ENCODE results near the gene HAUS3.
"Not testable (repeated sequence)": the region's sequence is repeated elsewhere in the genome, so short reads cannot be mapped to it uniquely, and the experiment has no call there.

HAUS3 gene

GRCh38 chr4:2251795-2252529, 10.0 kb upstream of the HAUS3 start:
- DNase-seq (ENCODE audit: low spot score) = no peak

GRCh38 chr4:2251073-2251794, 9.3 kb upstream of the HAUS3 start:
- no peak for DNase-seq (ENCODE audit: low spot score)

GRCh38 chr4:2250357-2251072, 8.6 kb upstream of the HAUS3 start:
- no peak for DNase-seq (ENCODE audit: low spot score)

- DNase-seq (ENCODE audit: low spot score) = no peak
Measured at GRCh38 chr4:2249526-2250356, 7.8 kb upstream of the HAUS3 start.

- DNase-seq (ENCODE audit: low spot score) = no peak
Measured at GRCh38 chr4:2248821-2249261, 6.9 kb upstream of the HAUS3 start.

- DNase-seq (ENCODE audit: low spot score) = no peak
Measured at GRCh38 chr4:2248044-2248780, 6.3 kb upstream of the HAUS3 start.

- DNase-seq (ENCODE audit: low spot score) = no peak
Measured at GRCh38 chr4:2247128-2248043, 5.5 kb upstream of the HAUS3 start.

GRCh38 chr4:2246384-2247127, 4.6 kb upstream of the HAUS3 start:
- DNase-seq (ENCODE audit: low spot score) = no peak

- no peak for DNase-seq (ENCODE audit: low spot score)
Measured at GRCh38 chr4:2245787-2246275, 3.9 kb upstream of the HAUS3 start.

- DNase-seq (ENCODE audit: low spot score) = no peak
Measured at GRCh38 chr4:2245057-2245786, 3.3 kb upstream of the HAUS3 start.

GRCh38 chr4:2243681-2244380, 1.9 kb upstream of the HAUS3 start:
- DNase-seq (ENCODE audit: low spot score) = peak; percentile 58

- no peak for DNase-seq (ENCODE audit: low spot score)
Measured at GRCh38 chr4:2241003-2241402, 918 bp downstream of the HAUS3 start.

- DNase-seq (ENCODE audit: low spot score) = no peak
Measured at GRCh38 chr4:2236944-2237666, 4.8 kb downstream of the HAUS3 start.

GRCh38 chr4:2231082-2231481, 10.8 kb downstream of the HAUS3 start:
- DNase-seq (ENCODE audit: low spot score) = no peak

GRCh38 chr4:2226261-2226660, 15.7 kb downstream of the HAUS3 start:
- DNase-seq (ENCODE audit: low spot score) = no peak

GRCh38 chr4:2222838-2223237, 19.1 kb downstream of the HAUS3 start:
- DNase-seq (ENCODE audit: low spot score) = no peak

GRCh38 chr4:2221378-2221777, 20.5 kb downstream of the HAUS3 start:
- DNase-seq (ENCODE audit: low spot score) = not testable (repeated sequence)

All from SK-N-DZ (cell line).